Esophagus muscularis mucosa (tissue), 3 donors: Measurements from ENCODE around the gene UBE2D3.

Source experiments
- CTCF ChIP-seq, 3 experiments: fragments of 200-600 bp in 2 of 3; fragments of 450-650 bp in 1 of 3; sonication (generic) in 2 of 3; IDR thresholded peaks; one replicate each; pipeline ENCODE4 v1.5.1; 2017 to 2019; ENCODE audit warnings: antibody characterized with exemption in 3 of 3, mild to moderate bottlenecking in 2 of 3, moderate library complexity in 1 of 3
- POLR2A ChIP-seq: fragments of 450-650 bp; IDR thresholded peaks from one replicate; pipeline ENCODE4 v1.6.1; 2017; ENCODE audit warnings: antibody characterized with exemption, moderate library complexity, mild to moderate bottlenecking, low read depth

- TF ChIP-seq POLR2A, result no peak
- no peak for TF ChIP-seq CTCF (IDR thresholded peaks at IDR 0.05)
Measured at GRCh38 chr4:102792361-102792936, 34.9 kb downstream of the UBE2D3 start.
